GM23338 (cell line): Measurements from ENCODE around the gene HK2. TPM values are rescaled to one million over a fixed set of nuclear protein-coding genes. Genes with fewer than 3 reads are reported as not detected.

Experiments used
- ATAC-seq: fragments of 200-7000 bp; cut with Tn5 transposase; 3 replicates; pipeline ENCODE4 v1.9.1; 2020
- DNase-seq: peaks from one replicate; pipeline ENCODE4 v3.0.0-alpha.2; 2015; ENCODE audit warnings: low spot score
- H2AFZ ChIP-seq: fragments of 200-600 bp; sonication (generic); 2 replicates; pipeline ENCODE4 v1.8.0; 2016; ENCODE audit warnings: antibody characterized with exemption, mild to moderate bottlenecking, moderate library complexity
- H3F3A ChIP-seq: fragments of 200-600 bp; sonication (generic); replicated peaks from 2 replicates; pipeline ENCODE4 v1.8.0; 2017; ENCODE audit warnings: antibody characterized with exemption, mixed run types, low read depth
- H3K27ac ChIP-seq: fragments of 200-600 bp; sonication (generic); 2 replicates; pipeline ENCODE4 v1.6.1; 2016; ENCODE audit warnings: low read depth
- H3K27me3 ChIP-seq: fragments of 200-600 bp; sonication (generic); 2 replicates; pipeline ENCODE4 v1.8.0; 2016; ENCODE audit warnings: mild to moderate bottlenecking, mixed run types, moderate library complexity; ENCODE audit not compliant: insufficient read depth
- H3K36me3 ChIP-seq: fragments of 200-600 bp; sonication (generic); 2 replicates; pipeline ENCODE4 v1.8.0; 2016; ENCODE audit warnings: mild to moderate bottlenecking; ENCODE audit not compliant: insufficient read depth
- H3K4me1 ChIP-seq: fragments of 200-600 bp; sonication (generic); 2 replicates; pipeline ENCODE4 v1.8.0; 2016; ENCODE audit warnings: mild to moderate bottlenecking, moderate library complexity; ENCODE audit not compliant: insufficient read depth
- H3K4me2 ChIP-seq: fragments of 200-600 bp; sonication (generic); 2 replicates; pipeline ENCODE4 v1.7.1; 2017; ENCODE audit warnings: mixed run types
- H3K4me3 ChIP-seq: fragments of 200-600 bp; sonication (generic); 2 replicates; pipeline ENCODE4 v1.6.1; 2016; ENCODE audit warnings: mixed run types
- H3K79me2 ChIP-seq: fragments of 200-600 bp; sonication (generic); replicated peaks from 2 replicates; pipeline ENCODE4 v1.8.0; 2017; ENCODE audit warnings: mild to moderate bottlenecking; ENCODE audit not compliant: insufficient read depth
- H3K9me2 ChIP-seq: fragments of 200-600 bp; sonication (generic); 2 replicates; pipeline ENCODE4 v1.8.0; 2017; ENCODE audit not compliant: insufficient read depth
- H4K20me1 ChIP-seq: fragments of 200-600 bp; sonication (generic); replicated peaks from 2 replicates; pipeline ENCODE4 v1.8.0; 2017; ENCODE audit warnings: mild to moderate bottlenecking; ENCODE audit not compliant: insufficient read depth
- H3K27ac Mint-ChIP-seq: 2 replicates; pipeline ENCODE4 v1.8.0; 2020; ENCODE audit warnings: inconsistent platforms, mild to moderate bottlenecking, moderate library complexity, mixed read lengths
- H3K27me3 Mint-ChIP-seq: 3 replicates; pipeline ENCODE4 v1.8.0; 2022; ENCODE audit warnings: low read depth, mild to moderate bottlenecking, moderate library complexity, mixed read lengths, inconsistent platforms; ENCODE audit not compliant: insufficient read depth, poor library complexity
- H3K36me3 Mint-ChIP-seq: 3 replicates; pipeline ENCODE4 v1.8.0; 2021; ENCODE audit warnings: low read depth, mild to moderate bottlenecking, inconsistent platforms, moderate library complexity, mixed read lengths
- H3K4me1 Mint-ChIP-seq: 3 replicates; pipeline ENCODE4 v1.8.0; 2020; ENCODE audit warnings: mild to moderate bottlenecking, inconsistent platforms, mixed read lengths
- H3K4me3 Mint-ChIP-seq: 3 replicates; pipeline ENCODE4 v1.8.0; 2021; ENCODE audit warnings: moderate library complexity, mild to moderate bottlenecking, inconsistent platforms, mixed read lengths
- H3K9me3 Mint-ChIP-seq: 3 replicates; pipeline ENCODE4 v1.8.0; 2020; ENCODE audit warnings: moderate library complexity, mild to moderate bottlenecking, inconsistent platforms, mixed read lengths
- CREB1 ChIP-seq: fragments of 250-450 bp; sonication (Bioruptor Pico); IDR thresholded peaks from 2 replicates; pipeline ENCODE4 v1.5.0; 2020; ENCODE audit warnings: low read depth, mild to moderate bottlenecking, moderate library complexity
- EZH2 ChIP-seq: fragments of 200-600 bp; sonication (generic); IDR thresholded peaks from one replicate; pipeline ENCODE4 v1.8.0; 2017; ENCODE audit warnings: antibody characterized with exemption, mild to moderate bottlenecking, low read depth; ENCODE audit not compliant: unreplicated experiment
- EZH2phosphoT487 ChIP-seq: fragments of 200-600 bp; sonication (generic); IDR thresholded peaks from one replicate; pipeline ENCODE4 v1.8.1; 2018; ENCODE audit warnings: antibody characterized with exemption; ENCODE audit not compliant: unreplicated experiment
- JUNB ChIP-seq: IDR thresholded peaks from one replicate; pipeline ENCODE4 v1.6.1; 2016; ENCODE audit warnings: antibody characterized with exemption; ENCODE audit not compliant: unreplicated experiment
- NANOG ChIP-seq: IDR thresholded peaks from 2 replicates; pipeline ENCODE4 v1.6.1; 2016; ENCODE audit warnings: antibody characterized with exemption, borderline replicate concordance
- POLR2AphosphoS5 ChIP-seq: IDR thresholded peaks from 2 replicates; pipeline ENCODE4 v1.6.1; 2016; ENCODE audit warnings: antibody characterized with exemption, low read depth
- REST ChIP-seq: IDR thresholded peaks from one replicate; pipeline ENCODE4 v1.6.1; 2018; ENCODE audit warnings: antibody characterized with exemption; ENCODE audit not compliant: unreplicated experiment
- STAT1 ChIP-seq: IDR thresholded peaks from one replicate; pipeline ENCODE4 v1.6.1; 2016; ENCODE audit warnings: antibody characterized with exemption; ENCODE audit not compliant: unreplicated experiment
- ZNF114 ChIP-seq: fragments of 250-450 bp; sonication (Bioruptor Pico); IDR thresholded peaks from 2 replicates; pipeline ENCODE4 v1.5.0; 2020; ENCODE audit warnings: mild to moderate bottlenecking, moderate library complexity
- ZNF331 ChIP-seq: fragments of 250-450 bp; sonication (Bioruptor Pico); IDR thresholded peaks from 2 replicates; pipeline ENCODE4 v1.5.0; 2020; ENCODE audit warnings: low read depth, mild to moderate bottlenecking, moderate library complexity
- polyA plus RNA-seq: library from polyadenylated mRNA; unstranded; fragments of >200 nt; fragmentation: Nextera tagmentation; extraction: Ambion mirVana; gene quantifications from 2 replicates; pipeline ENCODE4 v1.2.1, GENCODE V29; 2016
- total RNA-seq: library from RNA; depleted of rRNA; stranded (reverse); fragments of >200 nt; shearing (Covaris generic); gene quantifications from 2 replicates; pipeline ENCODE4 v1.2.3, GENCODE V29; 2014
- TF ChIP-seq, protein P1 (sequence below): fragments of 250-450 bp; sonication (Bioruptor Pico); IDR thresholded peaks from 2 replicates; pipeline ENCODE4 v1.5.0; 2020; ENCODE audit warnings: mild to moderate bottlenecking, moderate library complexity
- TF ChIP-seq, protein P2 (sequence below): IDR thresholded peaks from 2 replicates; pipeline ENCODE4 v1.6.1; 2016; ENCODE audit warnings: antibody characterized with exemption
- TF ChIP-seq, protein P3 (sequence below), 2 experiments: fragments of 200-600 bp in 1 of 2; sonication (generic) in 1 of 2; conservative IDR thresholded peaks; 2 replicates each; pipeline versions ENCODE4 v1.5.1 to v1.6.1; 2016 to 2017; ENCODE audit warnings: antibody characterized with exemption in 2 of 2, low read depth in 2 of 2, mild to moderate bottlenecking in 2 of 2, moderate library complexity in 1 of 2

The HK2 gene
- total and polyA plus RNA-seq, 2 experiments from 2014 or later = 23.2 to 54.7 TPM

DNA sequence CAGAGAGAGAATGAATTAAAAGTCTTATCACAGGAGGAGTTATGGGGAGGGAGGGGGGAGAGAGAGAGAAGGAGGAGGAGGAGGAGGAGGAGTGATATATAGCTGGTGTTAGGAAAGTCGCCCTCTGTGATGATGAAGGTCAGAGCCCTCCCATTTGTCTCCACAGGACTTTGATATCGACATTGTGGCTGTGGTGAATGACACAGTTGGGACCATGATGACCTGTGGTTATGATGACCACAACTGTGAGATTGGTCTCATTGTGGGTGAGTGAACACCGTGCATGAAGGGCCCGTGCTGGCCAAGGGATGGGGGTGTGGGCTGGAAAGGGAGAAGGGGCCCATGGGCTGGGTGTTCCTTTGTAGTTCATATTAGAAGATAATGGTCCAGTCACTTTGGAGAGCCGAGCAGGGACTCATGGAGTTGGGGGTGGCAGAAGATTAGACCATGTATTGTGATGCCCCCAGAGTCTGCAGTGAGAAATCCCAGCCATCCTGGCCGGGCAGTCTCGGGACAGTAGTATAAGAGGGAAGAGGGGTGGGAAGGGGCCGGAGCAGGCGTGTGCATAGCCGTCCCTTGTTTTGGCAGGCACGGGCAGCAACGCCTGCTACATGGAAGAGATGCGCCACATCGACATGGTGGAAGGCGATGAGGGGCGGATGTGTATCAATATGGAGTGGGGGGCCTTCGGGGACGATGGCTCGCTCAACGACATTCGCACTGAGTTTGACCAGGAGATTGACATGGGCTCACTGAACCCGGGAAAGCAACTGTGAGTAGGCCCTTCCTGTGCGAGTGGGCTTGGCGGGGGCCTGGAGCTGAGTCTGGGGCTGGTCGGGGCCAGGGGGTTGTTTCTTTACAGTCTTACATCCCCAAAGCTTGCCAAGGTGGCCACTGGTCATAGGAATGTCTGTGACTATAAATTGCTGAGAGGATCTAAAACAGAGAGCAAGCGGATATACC lies 40.0 kb downstream of the HK2 start:
- Mint-ChIP-seq H3K9me3 (no peaks in the 10 kb centered on the region), H3K27me3 (peaks cover 5% of the 10 kb centered on the region), H3K4me3 (no peak overlapping the region; the same call in 2 of the 3 replicates), H3K4me1 (peaks cover 15% of the 10 kb centered on the region), H3K27ac (peak overlapping the region; percentile 4), H3K36me3 (peaks cover 88% of the 10 kb centered on the region)
- Histone ChIP-seq H3K4me3 (no peak overlapping the region), H2AFZ (no peak overlapping the region), H3K36me3 (peaks cover 28% of the 10 kb centered on the region), H3K4me1 (no peaks in the 10 kb centered on the region; the same call in 1 of the 2 replicates), H3K27me3 (no peaks in the 10 kb centered on the region), H3K9me2 (no peaks in the 10 kb centered on the region), H4K20me1 (peaks cover 15% of the 10 kb centered on the region), H3K4me2 (no peak overlapping the region), H3K79me2 (peaks cover 29% of the 10 kb centered on the region), H3F3A (no peaks in the 10 kb centered on the region), H3K27ac (no peak overlapping the region)
- TF ChIP-seq STAT1 (no peak), ZNF114 (CRISPR knock-in tag) (no peak), EZH2 (no peak), EZH2phosphoT487 (no peak), ZNF331 (no peak), REST (no peak), JUNB (no peak), CREB1 (CRISPR knock-in tag) (no peak), NANOG (no peak), POLR2AphosphoS5 (no peak)
- TF ChIP-seq, protein P1, sequence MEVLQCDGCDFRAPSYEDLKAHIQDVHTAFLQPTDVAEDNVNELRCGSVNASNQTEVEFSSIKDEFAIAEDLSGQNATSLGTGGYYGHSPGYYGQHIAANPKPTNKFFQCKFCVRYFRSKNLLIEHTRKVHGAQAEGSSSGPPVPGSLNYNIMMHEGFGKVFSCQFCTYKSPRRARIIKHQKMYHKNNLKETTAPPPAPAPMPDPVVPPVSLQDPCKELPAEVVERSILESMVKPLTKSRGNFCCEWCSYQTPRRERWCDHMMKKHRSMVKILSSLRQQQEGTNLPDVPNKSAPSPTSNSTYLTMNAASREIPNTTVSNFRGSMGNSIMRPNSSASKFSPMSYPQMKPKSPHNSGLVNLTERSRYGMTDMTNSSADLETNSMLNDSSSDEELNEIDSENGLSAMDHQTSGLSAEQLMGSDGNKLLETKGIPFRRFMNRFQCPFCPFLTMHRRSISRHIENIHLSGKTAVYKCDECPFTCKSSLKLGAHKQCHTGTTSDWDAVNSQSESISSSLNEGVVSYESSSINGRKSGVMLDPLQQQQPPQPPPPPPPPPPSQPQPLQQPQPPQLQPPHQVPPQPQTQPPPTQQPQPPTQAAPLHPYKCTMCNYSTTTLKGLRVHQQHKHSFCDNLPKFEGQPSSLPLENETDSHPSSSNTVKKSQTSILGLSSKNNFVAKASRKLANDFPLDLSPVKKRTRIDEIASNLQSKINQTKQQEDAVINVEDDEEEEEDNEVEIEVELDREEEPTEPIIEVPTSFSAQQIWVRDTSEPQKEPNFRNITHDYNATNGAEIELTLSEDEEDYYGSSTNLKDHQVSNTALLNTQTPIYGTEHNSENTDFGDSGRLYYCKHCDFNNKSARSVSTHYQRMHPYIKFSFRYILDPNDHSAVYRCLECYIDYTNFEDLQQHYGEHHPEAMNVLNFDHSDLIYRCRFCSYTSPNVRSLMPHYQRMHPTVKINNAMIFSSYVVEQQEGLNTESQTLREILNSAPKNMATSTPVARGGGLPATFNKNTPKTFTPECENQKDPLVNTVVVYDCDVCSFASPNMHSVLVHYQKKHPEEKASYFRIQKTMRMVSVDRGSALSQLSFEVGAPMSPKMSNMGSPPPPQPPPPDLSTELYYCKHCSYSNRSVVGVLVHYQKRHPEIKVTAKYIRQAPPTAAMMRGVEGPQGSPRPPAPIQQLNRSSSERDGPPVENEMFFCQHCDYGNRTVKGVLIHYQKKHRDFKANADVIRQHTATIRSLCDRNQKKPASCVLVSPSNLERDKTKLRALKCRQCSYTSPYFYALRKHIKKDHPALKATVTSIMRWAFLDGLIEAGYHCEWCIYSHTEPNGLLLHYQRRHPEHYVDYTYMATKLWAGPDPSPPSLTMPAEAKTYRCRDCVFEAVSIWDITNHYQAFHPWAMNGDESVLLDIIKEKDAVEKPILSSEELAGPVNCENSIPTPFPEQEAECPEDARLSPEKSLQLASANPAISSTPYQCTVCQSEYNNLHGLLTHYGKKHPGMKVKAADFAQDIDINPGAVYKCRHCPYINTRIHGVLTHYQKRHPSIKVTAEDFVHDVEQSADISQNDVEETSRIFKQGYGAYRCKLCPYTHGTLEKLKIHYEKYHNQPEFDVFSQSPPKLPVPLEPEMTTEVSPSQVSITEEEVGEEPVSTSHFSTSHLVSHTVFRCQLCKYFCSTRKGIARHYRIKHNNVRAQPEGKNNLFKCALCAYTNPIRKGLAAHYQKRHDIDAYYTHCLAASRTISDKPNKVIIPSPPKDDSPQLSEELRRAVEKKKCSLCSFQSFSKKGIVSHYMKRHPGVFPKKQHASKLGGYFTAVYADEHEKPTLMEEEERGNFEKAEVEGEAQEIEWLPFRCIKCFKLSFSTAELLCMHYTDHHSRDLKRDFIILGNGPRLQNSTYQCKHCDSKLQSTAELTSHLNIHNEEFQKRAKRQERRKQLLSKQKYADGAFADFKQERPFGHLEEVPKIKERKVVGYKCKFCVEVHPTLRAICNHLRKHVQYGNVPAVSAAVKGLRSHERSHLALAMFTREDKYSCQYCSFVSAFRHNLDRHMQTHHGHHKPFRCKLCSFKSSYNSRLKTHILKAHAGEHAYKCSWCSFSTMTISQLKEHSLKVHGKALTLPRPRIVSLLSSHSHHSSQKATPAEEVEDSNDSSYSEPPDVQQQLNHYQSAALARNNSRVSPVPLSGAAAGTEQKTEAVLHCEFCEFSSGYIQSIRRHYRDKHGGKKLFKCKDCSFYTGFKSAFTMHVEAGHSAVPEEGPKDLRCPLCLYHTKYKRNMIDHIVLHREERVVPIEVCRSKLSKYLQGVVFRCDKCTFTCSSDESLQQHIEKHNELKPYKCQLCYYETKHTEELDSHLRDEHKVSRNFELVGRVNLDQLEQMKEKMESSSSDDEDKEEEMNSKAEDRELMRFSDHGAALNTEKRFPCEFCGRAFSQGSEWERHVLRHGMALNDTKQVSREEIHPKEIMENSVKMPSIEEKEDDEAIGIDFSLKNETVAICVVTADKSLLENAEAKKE (CRISPR knock-in tag) = no peak
- TF ChIP-seq, protein P2, sequence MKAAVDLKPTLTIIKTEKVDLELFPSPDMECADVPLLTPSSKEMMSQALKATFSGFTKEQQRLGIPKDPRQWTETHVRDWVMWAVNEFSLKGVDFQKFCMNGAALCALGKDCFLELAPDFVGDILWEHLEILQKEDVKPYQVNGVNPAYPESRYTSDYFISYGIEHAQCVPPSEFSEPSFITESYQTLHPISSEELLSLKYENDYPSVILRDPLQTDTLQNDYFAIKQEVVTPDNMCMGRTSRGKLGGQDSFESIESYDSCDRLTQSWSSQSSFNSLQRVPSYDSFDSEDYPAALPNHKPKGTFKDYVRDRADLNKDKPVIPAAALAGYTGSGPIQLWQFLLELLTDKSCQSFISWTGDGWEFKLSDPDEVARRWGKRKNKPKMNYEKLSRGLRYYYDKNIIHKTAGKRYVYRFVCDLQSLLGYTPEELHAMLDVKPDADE = no peak
- TF ChIP-seq, protein P3, sequence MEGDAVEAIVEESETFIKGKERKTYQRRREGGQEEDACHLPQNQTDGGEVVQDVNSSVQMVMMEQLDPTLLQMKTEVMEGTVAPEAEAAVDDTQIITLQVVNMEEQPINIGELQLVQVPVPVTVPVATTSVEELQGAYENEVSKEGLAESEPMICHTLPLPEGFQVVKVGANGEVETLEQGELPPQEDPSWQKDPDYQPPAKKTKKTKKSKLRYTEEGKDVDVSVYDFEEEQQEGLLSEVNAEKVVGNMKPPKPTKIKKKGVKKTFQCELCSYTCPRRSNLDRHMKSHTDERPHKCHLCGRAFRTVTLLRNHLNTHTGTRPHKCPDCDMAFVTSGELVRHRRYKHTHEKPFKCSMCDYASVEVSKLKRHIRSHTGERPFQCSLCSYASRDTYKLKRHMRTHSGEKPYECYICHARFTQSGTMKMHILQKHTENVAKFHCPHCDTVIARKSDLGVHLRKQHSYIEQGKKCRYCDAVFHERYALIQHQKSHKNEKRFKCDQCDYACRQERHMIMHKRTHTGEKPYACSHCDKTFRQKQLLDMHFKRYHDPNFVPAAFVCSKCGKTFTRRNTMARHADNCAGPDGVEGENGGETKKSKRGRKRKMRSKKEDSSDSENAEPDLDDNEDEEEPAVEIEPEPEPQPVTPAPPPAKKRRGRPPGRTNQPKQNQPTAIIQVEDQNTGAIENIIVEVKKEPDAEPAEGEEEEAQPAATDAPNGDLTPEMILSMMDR (conservative IDR thresholded peaks at IDR 0.05; ENCODE audit: low read depth in 2 of 2) = no peak
- ATAC-seq (no peak), DNase-seq (no peak)
